NCI-H526 treated with DMSO at 0.1 percent for 48 hours (cell line): ENCODE data around the gene CHMP6.
A peak's percentile ranks its signal among the peaks of the same experiment; 100 is the strongest.
"Not testable (repeated sequence)": the region's sequence is repeated elsewhere in the genome, so short reads cannot be mapped to it uniquely, and the experiment has no call there.

Source experiments
- DNase-seq: peaks from one replicate; lab custom pipeline; 2025; lab: John Stamatoyannopoulos, UW

Gene CHMP6

DNA sequence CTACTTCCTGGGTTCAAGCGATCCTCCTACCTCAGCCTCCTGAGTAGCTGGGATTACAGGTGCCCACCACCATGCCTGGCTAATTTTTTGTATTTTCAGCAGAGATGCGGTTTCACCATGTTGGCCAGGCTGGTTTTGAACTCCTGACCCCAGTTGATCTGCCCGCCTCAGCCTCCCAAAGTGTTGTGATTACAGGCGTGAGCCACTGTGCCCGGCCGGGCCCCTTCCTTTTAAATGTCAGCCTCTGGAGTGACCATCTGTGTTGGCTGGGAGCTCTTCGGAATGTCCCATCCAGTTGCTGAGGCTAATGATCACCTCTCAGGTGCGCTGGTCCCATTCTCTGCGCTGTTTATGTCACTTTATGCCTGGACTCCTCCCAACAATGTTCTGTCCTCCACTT, 38.7 kb downstream of the CHMP6 start:
- not testable (repeated sequence) for DNase-seq

DNA sequence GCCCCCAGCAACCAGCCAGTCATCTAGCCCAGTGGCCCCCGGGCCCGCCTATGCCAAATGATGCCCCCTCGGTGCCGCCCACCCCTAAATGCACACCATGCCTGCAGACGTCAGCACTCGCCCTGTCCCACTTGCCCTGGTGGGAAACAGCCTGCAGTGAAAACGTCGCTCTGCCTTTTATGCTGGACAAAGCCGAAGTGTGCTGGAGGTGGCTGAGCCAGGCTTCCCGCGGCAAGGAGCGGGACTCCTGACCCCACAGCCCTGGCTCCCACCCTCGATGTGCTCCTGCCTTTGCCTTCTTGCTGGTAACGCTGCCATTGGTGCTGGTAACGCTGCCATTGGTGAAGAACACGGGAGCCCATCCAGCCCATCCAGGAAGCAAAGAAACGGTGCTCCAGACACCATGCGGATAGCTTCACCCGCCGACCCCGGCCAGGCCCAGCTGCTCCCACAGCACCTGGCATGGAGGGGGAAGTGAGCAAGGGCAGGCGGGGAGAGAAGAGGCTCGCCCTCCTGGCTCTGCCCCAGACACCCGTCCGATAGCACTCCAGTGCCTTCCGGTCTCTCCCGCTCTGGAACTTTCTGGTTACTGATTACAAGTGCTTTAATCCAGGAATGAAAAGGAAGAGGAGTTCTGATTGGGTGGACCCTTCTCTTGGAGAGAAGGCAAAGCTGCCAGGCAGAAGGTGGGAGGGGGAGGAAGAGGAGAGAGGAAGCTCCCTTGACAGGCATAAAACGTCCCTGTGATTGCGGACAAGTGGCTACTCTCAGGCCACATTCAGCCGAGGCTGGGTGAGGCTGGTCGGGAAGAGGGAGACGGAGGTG, 39.3 kb downstream of the CHMP6 start:
- DNase-seq: no peak

DNA sequence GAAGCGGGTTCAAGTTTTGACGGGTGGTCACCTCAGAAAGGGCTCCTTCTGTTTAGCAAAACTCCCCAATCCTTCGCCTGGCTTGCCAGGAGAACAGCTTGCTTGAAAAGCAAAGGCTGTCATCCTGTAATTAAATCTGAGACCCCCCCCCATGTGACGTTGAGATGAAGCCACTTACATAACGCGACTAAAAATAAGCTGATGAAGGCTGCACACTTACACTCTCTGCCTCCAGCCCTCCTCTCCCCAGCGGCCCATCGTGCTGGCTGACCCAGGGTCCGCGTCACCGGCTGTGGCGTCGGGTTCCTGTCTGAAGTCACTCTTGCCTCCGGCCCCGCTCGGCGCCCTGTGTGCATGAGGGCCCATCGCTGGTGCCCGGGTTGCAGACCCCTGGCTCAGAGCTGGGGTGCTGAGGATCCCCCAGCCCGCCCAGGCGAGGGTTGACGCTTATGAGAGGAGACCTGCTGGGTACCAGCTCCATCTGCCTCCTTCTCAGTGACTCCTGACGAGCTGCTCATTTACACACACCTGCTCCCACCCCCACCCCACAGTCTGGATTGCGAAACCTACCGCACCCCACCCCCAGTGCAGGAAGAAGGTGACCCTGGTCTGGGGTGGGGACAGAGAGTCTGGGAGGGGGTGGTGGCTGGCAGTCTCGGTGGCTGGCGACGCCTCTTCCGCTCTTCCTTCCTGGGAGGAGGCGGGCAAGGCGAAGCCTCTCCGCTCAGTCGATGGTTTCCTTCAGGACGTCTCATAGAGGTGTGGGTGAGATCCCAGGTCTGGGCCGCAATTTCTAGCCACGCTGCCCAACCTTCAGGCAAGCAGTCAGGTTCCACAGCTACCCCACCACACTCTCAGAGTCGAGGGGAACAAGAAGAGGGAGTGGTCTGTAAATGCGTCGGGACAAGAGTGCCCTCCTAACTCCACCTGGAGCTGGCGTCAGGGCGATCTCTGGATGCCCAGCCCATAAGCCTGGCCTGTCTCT, 40.2 kb downstream of the CHMP6 start:
- no peak for DNase-seq

DNA sequence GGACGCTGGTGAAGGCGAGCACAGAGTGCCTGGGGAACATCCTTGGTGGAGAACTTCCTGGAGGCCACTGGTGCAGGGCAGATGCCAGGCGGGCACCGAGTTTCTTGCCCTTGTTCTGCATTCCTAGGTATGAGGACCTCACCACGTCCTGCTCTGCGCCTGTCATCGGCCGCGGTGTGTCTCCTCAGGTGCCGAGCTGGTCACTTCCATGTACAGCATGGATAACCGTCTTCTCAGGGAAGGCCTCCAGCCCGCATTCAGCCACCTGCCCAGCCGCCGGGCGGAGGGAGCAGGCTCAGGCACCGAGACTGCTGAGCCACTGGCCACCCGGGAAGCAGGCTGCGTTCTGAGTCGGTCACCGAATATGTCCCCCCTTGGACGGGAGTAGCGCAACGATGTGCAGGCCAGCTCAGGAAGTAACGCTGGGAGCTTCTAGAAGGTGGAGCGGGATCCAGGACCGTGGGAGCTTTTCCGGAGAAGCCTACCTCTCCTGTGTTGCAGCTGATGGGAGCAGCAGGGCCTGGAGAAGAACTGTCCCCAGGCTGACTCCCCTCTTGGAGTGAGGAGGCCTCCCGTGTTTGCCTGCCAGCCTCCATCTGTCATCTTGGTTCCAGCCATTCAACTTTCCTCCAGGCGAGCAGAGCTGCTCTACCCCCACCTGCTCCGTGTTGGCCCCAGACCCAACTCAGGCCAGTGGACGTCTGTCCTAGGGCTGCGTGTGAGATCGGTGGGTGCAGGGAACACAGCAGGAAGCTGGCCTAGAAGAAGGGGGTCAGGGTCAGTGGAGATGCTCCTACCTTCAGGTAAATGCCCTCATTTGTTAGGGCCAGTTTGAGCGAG, 41.2 kb downstream of the CHMP6 start:
- DNase-seq: no peak

DNA sequence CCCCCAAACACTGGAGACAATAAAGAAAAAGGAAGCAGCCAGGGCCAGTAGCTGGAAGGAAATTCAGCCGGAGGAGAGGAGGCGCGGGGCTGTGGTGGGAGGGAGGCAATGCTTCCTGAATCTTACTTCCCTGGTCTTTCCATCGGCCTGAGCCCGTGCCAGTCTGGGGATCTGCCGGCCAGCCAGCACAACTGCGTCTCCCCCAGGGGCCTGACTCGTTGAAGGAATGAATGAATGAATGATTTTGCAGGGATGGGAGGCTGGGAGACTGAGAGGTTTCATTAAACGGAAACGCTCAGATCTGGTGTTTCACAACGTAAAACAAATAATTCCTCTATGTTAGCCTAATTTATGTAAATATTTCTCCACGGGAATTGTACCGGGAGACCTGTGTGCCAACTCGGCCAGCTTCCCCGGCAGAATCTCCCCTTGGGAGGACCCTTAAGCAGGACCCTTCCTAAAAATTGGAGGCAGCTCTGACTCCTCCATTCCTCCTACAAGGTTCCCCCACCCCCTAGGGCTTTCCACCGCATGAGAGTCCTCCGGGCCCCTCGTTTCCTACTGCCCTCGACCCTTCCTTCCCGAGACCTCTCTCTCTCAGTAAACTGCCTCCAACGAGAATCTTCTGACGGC, 42.0 kb downstream of the CHMP6 start:
- DNase-seq: no peak

DNA sequence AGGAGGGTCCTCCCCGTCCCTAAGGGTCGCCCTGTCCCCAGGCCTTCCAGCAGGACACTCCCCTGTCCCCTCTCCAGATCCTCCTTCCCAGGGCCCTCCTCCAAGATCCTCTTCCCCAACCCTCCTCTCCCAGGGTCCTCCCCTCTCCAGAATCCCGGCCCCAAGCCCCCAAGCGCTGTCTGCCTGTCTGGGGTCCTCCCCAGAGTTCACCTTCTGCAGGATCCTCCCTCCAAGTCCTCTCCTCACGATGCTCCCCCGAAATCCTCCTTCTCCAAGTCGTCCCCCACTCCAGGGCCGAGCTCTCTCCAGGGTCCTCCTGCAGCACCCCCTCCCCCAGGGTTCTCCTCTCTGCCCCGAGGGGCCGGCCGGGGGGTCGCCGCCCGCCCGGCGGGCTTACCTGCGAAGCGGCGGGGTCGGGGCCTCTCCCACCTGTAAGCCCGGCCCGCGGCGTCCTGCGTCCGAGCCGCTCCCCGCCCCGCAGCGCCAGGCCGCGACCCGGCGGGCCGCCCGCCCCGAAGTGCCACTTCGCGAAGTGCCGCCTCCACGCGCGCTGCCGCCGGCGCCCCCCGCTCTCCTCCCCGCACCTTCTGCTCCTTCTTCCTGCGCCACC, 42.6 kb downstream of the CHMP6 start:
- no peak for DNase-seq

DNA sequence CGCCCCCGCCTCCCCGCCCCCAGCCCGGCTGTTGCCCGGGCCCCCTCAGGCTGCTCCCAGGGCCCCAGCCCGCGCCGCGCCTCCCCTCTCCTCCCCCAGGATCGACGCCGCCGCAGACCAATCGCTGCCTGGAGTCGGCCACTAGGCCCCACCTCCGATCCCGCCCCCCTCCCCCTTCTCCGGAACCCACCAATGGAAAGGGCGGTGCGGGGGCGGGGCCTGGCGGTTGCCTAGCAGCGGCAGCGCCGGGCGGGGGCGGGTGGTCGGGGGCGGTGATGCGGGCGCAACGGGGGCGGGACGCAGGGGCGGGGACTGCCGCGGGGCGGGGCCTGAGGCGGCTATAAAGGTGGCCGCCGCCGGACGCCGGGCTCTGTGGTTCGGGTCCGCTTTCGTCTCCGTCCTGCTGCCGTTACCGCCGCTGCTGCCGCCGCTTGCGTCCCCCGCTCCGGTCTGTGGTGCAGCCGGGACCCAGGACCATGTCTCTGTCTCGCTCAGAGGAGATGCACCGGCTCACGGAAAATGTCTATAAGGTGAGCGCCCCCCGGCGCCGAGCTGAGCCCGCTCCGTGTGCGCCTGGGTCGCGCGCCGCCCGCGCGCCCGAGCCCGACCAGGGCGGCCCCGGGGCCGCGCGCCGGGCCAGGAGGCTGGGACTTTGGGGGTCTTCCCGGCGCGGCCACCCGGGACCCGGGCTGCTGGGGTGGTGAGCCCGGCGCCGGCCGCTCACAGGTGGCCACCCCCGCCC, 43.3 kb downstream of the CHMP6 start, which contains the start of gene BAIAP2:
TSS of gene BAIAP2 (plus strand) at position 373 of the 742 bp plus-strand sequence. CDS start at position 477, 104 bp downstream.
- peak; percentile 88 for DNase-seq

DNA sequence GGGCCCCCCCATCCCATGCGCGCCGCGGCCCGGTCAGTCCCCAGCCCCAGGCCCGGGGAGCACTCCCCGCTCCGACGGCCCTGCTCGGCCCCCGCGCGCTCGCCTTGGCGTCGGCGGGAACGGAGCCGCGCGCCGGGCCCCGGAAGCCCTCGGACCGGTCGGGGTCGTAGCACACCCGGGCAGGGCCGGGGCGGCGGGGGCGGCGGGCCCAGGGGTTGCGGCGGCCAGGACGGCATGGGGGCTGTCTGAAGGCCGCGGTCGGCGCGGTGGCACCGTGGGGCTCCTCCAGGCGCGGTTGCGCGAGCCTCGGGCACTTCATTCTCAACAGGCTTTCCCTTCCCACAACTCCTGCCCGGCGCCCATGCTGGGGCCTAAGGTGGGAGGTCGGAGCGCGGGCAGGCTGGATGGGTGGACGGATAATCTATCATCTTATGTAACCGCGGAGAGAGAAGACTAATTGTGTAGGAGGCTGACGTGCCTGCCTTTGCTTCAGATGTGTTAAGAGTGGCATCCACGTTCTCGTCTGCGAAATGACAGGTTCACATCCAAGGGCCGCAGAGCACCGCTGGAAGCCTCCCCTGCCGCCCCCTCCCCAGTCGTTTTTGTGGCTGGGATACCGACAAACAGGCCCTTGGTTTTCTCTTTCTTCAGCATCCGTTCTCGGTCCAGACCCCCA, 44.0 kb downstream of the CHMP6 start:
- no peak for DNase-seq

DNA sequence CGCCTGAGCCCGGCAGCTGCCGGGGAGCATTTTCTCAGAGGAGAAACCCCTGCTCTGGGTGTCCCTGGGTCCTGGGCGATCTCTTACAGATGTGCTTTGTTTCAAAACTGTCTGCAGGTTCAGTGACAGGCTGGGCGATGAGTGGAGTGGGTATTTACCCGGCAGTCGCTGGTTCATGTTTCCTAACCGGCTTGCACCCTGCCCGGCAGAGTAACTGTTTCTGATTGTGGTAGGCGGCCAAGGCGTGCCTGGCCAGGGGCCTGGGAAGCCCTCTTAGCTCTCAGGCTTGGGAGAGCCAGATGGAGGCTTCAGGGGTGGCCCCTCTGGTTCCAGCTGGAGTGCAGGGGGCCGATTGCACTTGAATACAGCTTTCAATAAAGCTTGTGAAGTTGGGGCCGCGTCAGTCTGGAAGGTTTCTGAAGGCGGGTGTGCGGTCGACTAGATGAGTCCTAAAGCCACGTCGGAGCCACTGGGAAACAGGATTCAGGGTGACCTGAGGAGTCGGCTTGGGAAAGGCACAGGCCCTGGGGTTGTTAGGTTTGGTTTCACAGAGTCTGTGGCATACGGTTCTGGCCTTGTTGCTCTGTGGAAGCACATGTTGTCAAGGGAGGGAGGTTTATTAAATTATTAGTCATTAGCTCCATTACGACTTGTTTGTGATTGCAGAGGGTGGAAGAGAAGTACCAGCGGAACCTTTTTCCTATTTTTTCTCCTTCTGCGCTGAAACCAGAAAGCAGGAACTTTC, 44.7 kb downstream of the CHMP6 start:
- DNase-seq: no peak

DNA sequence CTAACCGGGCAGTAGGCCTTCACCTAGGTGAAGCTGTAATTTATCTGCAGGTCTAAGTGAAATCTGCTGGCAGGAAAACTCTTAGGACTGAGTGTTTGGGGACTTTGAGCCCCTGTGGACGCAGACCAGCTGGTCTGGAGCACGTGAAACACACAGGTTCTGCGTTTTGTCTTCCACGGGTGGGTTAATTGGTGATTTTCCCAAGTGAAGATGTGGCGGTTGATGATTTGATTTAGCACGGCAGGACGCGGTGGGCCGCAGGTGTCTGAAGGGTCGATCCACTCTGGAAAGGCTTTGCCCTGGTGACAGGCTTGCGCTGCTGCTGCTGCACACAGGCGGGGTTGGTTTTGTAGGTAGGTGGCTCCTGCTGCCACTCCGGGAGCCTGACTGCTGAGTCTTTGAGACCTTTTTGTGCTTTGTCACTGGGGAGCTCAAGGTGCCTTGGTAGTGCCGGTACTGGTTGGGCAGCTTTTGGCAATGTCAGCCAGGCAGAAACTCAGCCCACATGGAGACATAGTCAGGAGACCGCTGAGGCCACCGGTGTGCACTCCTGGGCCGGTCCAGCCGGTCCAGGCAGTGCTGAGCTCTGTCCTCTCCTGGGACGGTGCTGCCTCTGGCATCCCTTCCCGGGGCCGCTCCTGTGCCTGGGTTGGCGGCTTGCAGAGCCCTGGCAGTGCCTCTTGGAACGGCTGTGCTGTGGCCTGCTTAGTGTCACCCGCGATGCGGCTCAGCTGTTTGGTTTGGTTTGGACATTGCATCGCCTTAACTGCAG, 45.6 kb downstream of the CHMP6 start:
- peak; percentile 49 for DNase-seq

DNA sequence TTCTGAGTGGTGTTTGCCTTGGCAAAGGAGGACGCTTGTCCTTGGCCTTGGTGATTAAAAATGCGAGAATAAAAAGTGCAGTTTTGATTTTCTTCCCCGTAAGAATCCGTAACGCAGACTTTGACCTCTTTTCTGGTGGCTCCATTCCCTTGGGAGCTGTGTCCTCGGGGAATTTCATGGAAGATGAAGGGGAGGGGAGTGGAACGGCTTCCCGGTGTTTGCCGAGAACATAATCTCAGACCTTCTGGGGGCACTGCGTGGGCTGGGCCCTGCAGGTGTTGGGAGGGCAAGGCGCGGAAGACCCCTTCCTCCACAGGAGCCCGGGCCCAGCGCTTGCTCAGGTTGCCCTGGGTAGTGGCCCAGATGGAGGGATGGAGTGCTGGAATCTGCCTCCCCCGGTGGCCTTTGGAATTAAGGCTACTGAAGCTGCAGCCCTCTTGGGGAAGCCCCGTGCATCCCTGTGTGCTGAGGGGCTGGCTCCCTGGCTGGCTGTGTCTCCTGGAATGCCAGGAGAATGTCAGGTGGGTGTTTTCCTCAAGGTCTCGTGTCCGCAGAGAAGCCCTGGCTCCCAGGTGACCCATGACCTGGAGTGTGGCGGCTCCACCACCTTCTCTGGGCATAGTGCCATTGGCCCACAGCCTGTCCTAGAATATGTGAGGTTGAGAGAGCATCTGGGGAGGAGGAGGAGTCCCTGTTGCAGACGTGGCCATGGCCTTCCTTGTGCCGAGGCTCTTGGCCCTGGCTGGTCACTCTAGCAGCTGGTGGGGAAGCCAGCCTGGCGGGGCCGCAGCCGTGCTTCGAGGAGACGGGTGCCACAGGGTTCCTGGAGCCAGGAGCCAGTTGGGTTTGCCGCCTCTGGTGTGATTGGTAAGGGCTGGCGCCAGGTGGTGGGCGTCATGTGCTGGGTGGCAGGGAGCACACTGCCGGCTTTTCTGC, 46.4 kb downstream of the CHMP6 start:
- peak; percentile 49 for DNase-seq

DNA sequence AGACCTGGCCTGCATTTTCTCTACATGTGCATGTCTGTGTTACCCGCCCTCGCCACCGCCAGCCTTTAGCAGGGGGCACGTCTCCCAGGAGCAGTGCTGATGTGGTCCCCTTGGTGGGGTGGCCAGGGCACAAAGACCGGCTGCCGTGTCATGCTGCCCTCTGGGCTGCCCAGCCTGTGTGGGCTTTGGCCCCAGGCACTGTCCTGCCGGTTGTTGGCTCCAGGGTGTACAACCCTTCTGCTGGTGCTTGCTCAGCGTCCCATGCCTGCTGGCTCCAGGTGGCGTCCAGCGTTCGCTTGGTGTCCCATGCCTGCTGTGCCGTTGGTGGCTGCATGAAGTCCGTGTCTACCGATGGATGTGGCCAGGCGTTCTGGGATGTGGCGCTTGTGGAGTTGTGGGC, 47.5 kb downstream of the CHMP6 start:
- DNase-seq: no peak

DNA sequence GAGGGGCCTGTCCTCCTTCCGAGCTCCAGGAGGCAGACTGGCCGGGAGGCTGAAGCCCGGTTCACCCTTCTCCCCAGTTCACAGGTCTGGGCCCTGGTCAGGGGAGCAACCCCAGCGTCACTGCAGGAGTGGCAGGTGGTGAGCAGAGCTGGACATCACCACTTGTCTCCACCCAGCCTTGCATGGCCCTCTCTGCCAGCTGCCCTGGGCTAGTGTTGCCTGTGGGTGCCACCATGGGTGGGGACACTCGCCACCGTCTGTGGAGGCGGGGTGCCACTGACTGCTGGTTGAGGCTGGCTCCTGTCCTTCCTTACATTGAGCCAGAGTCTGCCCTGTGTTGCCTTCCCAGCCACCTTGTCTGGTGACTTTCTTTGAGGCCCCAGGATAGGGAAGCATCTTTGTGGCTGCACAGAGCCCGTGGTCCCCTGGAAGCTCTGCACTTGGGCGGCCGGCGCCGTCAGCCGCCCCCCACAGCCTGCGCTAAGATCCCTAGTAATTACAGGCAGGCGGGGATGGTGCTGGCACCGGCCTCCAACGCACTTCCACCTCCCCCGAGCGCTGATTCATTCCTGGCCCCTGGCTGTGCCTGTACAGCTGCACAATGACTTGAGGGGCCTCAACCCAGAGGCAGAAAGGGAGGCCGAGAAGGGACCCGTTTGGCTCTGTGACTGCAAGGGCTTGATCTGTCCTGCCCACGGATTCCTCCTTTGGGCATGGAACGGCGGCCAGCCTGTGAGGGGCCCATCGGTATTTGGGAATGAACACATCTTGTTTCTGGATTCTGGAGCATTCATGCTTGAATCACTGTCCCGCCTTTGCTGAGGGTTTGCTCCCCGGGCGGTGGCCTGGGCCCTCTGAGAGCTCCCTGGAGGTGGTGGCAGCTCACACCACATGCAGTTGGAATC, 48.5 kb downstream of the CHMP6 start:
- DNase-seq: no peak

DNA sequence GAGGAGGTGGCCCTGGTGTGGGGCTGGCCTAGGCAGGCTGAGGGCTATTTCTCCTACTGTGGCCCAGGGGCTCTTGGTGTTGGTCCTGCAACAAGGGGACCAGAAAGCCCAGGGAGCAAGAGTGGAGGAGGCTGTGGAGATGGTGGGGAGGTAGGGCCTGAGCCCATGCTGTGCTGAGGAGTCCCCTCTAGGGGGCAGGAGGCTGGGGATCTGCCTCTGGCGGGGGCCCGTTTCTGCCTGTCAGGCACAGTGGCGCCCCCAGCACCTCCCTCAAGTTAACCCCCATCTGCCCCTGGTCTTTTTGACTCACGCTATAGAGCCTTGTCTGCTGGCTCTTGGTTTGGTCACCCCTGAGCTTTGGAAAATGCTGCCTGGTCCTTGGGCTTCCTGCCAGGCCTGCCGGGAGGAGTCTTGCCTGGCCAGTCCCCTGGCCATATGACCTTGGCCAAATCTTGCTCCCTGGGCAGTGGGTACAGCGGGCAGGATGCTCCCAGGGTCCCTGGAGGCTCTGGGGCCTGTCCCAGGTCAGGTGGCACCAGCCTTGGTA, 49.2 kb downstream of the CHMP6 start:
- no peak for DNase-seq

DNA sequence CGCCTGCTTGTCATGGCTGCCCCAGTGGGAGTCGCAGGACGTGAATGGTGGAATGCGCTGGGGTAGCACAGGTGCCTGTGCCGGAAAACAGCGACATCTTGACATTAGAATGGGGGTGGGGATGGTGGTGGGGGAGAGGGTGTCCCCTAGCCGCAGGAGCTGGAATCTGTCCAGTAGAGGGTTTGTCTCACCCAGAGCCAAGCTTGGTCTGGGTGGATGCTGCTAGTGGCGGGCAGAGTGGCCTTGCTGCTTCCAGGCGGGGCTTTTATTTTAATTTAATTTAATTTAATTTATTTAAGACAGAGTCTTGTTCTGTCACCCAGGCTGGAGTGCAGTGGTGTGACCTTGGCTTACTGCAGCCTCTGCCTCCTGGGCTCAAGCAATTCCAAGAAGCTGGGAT, 51.0 kb downstream of the CHMP6 start:
- no peak for DNase-seq

DNA sequence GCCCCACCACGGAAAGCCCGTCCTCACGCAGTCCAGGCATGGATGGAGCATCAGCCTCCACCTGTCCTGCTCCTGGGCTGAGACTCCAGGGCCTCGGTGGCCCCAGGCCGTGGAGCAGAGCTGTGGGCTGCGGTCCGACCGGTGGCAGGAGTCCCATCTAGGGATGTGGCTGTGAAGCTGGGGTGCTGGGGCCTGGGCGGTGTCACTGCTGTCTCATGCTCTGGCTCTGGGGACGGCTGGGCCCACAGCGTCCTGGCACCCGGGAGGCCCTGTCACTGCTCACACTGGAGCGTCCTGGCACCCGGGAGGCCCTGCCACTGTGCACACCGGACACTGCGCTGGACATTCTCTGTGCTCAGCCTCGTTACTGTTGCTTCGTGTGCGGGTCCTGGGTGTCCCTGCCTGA, 51.7 kb downstream of the CHMP6 start:
- no peak for DNase-seq
